Hematopoietic multipotent progenitor cell treated with erythropoietin and hydrocortisone succinate and interleukin-3 and kit ligand, for 17 days (in vitro differentiated cells): ENCODE measurements around the gene CDKN1A.
"Not testable (repeated sequence)": the region's sequence is repeated elsewhere in the genome, so short reads cannot be mapped to it uniquely, and the experiment has no call there.

Experiments used
- DNase-seq: peaks from one replicate; pipeline ENCODE4 v3.0.0-alpha.2; 2015; ENCODE audit warnings: low spot score

The CDKN1A gene

DNA sequence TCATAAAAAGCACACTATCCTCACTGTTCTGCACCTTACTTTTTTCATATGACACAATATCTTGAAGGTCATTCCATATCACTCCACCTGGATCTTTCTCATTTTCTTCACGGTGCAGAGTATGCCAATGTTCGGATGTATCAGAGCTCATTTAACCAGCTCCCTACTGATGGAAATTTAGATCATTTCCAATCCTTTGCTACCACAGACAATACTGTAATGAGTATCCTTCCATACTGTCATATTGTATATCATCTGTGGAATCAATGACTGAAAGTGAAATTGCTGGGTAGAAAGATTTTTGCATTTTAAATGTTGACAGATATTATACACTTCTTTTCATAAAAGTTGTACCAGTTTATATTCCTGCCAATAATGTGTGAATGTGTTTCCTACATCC lies 16.9 kb downstream of the CDKN1A start:
- DNase-seq = no peak

DNA sequence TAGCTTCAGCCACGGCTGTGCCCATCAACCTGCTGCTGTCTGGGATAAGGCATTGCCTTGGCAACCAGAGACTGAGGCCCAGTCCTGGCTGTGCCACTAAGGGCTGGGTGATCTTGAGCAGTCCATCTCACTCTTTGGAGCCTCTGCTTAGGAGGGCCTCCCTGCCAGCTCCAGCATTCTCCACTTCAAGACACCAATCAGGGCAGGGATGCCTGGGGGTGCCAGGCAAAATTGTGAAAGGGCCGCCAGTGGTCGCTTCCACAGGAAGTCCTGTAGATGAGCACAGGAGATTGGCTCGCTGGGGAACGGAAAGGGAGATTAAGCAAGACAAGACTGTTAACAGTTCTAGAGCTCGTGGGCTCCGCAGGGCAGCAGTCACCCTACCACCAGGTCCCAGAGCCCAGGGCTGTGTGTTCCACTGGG lies 19.0 kb downstream of the CDKN1A start, which contains the start of gene RAB44:
Gene RAB44, plus strand, starts transcription at position 346 of the 423 bp plus-strand sequence. CDS start 6,410 bp downstream, outside the sequence.
- DNase-seq = no peak

DNA sequence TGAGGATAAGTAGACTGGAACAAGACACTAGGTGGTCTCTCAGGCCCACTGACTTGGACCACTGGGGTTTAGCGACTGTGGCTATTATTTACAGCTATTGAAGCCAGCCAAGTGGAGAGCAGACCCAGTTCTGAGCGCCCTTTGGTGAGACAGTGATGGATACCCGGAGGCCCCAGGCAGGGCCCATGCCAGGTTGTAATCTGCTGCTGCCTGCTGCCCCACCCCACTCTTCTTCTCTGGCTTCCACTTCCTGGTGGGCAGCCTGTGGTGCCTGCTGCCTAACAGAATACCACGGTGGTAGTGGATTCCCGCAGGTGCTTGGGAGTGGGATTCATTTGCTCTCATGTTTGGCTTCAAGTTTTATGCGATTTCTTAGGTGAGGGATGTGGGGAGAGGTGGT lies 19.7 kb downstream of the CDKN1A start:
- no peak for DNase-seq

DNA sequence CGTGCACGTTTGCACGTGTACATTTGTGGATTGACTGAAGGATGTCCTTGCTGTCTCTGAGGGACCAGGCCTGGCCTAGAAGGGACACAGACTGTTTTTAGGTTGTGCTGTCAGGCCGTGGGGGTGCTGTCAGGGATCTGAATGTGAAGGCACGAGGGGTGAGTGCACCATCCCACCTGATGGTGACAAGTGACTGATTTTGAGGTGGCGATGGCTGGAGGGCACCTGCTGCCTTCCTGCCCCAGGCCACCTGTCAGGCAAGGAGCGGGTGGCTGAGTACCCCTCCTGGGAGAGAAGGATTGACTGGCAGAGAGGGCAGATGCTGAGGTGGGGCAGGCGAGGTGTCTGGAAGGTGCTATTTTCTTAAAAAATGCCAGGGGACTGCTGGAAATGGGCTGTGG lies 20.4 kb downstream of the CDKN1A start:
- DNase-seq = no peak

DNA sequence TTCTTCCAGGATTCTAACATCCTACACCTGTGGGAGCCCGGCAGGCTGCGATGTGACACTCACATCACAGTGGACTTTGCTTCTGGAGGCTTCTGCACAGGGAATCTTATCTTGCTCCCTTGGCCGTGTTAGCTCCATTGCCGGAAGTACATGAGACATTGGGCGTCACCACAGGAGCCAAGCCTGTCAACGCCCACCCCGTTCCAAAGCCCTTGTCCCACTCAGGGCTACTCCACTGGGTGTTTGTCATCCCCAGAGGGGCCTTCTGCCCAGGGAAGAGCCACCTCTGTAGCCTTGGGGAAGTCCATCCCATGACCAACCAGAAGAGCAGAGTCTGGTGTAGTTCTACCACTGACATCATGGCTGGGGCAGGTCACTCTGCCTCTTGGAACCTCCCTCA lies 20.8 kb downstream of the CDKN1A start:
- no peak for DNase-seq

DNA sequence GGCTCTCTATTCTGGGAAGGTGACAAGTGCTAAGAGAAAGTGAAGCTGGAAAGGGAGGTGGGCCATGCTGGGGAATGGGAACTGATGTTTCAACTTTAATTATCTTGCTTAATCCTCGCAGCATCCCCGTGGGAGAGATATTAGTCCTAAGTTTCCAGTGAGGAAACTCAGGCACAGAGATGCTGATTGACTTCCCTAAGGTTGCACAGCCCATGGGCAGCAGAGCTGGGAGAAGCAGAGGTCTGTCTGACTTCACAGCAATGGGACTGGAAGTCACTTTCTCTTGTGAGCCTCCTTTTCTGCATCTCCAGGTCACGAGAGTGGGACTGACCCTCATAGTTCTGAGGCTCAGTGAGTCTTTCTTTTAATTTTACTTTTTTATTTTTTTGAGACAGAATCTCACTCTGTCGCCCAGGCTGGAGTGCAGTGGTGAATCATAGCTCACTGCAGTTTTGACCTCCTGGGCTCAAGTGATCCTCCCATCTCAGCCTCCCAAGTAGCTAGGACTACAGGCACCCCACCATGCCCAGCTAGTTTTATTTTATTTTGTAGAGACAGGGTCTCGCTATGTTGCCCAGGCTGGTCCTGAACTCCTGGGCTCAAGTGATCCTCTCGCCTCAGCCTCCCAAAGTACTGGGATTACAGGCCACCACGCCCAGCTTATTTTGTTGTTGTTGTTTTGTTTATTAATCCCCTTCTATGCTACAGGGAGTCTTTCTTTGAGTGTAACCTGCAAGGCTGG lies 21.7 kb downstream of the CDKN1A start:
- no peak for DNase-seq

DNA sequence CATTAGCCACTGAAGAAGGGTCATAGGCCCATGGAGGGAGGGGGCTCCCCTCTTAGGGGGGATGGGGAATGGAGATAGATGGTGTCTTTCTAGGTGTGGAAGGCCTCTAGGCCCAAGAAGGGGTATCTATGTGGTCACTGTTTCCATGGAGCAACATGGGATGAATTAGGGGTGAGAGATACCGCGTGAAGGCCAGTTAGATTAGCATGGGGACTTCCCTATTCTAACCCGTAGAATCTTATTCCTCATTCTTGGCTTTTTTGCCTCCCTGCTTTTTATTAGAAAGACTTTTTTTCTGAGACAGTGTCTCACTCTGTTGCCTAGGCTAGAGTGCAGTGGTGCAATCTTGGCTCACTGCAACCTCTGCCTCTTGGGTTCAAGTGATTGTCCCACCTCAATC lies 22.3 kb downstream of the CDKN1A start:
- no peak for DNase-seq

DNA sequence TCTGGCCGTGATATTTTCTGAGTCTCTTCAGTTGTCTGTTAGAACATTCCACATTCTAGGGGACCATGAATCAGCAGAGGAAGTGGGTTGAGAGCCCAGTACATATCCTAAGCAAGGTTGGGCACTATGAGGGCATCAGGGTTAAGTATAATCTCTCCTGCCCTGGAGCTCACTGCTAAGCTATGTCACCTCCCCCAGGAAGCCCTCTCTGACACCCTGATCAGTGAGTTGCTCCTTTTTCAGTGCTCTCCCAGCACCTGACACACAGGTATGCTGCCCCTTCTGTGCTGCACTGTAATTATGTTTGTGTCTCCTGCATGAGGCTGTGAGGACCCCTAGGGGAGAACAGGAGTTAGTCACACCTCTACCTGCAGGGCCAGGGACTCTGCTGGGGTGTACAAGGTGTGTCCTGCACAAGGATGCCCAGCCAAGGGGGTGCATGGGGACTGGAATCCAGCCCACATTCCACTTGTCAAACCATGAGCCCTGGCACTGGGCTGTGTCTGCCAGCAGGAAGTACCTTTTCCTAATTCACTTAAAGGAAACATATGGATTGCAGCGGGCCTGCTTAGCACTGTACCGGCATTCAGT lies 23.0 kb downstream of the CDKN1A start:
- DNase-seq = no peak

DNA sequence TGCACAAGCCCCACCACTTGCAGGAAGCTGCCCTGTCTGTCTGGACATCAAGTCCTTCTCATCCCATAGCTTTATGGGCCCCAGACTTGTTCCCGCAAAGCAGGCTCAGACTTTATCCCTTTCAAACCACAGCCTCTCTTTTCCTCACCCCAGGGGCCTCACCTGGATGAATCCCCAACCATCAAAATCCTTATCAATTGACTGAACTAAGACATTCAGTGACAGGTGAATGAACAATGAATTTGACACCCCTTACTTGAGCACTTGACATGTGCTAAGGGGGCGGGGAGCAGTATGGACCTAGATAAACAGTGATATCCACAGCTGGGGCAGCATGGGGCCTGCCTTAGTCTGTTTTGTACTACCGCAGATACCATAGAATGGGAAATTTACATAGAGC lies 24.1 kb downstream of the CDKN1A start:
- DNase-seq = no peak

DNA sequence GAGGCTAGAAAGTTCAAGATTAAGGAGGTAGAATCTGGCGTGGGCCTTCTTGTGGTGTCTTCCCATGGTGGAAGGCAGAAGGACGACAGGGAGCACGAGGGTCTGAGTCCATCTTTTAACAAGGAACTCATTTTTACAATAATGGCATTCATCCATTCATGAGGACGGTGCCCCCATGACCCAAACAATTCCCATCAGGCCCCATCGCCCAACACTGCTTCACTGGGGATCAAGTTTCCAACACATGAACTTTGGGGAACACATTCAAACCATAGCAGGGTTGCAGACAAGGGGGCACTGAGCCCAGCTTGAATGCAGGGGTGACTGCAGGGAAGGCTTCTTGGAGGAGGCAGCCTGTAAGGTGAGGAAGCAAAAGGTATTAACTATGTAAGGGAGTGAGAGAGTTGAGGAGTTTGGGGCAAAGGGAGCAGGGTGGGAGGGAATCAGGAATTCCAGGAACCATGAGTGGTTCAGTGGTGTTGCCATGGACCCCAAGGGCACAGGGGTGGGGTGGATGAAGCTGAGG lies 24.6 kb downstream of the CDKN1A start:
- no peak for DNase-seq

DNA sequence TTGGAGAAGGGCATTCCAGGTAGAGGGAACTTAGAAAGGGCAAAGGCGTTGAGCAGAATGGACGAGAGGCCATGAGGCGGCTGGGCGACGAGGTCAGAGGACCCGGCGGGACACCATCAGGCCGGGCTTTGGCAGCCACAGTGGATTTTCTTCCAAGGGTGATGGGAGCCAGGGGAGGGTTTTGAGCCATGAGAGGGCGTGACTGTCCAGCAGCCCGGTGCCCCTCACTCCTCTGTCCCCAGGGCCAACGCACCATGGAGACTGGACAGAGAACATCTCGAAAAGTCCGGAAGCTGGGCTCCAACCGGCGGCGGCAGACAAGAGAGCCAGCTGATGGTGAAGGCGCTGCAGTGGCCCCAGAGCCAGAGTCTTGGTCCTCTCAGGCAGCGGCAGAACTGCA lies 25.5 kb downstream of the CDKN1A start:
- no peak for DNase-seq

DNA sequence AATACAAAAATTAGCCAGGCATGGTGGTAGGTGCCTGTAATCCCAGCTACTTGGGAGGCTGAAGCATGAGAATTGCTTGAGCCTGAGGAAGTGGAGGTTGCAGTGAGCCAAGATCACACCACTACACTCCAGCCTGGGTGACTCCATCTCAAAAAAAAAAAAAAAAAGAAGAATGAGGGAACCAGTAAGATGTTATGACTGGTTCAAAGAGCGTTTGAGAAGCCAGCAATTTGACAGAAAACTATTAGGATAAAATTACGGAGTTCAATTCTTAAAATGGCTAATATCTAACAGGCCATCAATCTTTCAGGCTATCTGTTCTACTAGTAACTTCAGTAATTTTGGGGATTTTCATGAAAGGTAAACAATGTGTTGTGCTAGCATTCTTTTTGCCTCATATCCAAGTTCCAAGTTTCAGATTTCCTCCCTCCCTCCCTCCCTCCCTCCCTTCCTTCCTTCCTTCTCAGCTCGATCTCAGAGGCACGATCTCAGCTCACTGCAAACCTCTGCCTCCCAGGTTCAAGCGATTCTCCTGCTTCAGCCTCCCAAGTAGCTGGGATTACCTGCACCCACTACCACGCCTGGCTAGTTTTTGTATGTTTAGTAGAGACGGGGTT lies 26.6 kb downstream of the CDKN1A start:
- DNase-seq = not testable (repeated sequence)

DNA sequence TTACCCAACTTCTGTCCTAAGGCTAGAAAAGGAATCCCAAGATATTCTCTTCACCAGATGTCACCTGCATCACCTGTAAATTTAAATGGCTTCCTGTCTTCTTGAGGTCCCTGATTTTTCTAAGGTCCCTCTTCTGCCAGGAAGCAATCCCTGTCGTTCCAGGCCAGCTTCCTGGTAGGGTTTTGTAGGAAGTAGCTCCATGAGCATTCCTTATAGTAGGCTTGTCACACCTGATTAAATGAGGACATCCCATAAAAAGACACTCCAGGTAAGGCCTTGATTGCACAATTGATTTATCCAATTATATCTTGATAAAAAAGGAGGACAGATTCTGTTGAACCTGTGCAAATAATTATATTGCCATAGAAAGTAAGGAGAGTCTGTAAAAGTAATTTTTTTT lies 27.8 kb downstream of the CDKN1A start:
- DNase-seq = no peak

DNA sequence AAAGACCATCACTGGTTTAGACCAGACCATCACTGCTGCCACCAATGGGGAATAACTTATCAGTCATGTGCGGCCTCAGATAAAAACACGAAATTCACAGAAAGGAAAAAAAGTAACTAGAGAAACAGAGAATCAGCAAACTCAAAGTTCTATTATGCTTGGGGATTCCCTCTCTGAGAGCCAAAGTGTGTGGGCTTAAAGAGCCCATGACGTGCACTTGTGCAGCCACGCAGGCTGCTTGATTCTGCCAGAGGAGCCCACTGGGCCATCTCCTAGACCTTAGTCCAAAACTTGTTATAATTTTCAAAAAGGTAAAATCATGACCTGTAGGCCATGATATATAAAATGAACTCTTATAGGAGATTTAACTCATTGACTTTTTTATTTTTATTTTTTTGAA lies 34.3 kb downstream of the CDKN1A start:
- no peak for DNase-seq

DNA sequence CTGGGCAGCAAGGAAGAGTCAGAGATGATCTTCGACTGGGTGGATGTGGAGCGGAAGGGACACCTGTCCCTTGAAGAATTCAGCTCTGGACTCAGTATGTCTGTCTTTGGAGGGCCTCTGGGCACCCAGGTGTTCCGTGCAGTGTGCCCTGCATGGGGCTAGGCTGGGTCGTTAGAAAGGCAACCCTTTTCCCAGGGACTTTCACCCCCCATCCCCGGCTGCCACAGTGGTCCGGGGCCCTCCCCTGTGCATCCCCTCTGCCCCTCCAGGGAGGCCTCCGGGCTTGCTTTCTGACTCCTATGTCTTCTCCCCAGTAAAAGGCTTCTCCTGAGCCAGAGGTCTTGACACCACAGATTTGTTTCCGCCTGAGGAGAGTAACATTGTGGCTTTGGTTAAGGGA lies 35.3 kb downstream of the CDKN1A start:
- DNase-seq = no peak

DNA sequence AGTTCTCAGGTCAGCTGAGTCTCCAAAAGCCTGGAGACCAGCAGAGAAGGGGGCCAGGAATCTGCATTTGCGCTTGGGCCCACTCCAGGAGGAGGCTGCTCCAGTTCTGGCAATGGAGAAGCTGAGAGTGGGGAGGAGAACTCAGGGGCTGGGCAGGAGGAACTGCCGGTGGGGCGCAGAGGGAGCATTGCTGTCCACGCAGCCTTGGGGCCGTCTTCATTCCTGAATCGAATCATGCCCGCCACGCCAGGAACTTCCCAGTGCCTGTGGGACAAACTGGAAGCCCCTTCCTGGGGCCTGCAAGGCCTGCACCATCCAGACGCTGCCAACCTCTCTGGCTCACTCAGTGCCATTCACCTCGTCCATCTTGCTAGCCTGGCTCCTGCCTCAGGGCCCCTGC lies 36.0 kb downstream of the CDKN1A start:
- DNase-seq = no peak

DNA sequence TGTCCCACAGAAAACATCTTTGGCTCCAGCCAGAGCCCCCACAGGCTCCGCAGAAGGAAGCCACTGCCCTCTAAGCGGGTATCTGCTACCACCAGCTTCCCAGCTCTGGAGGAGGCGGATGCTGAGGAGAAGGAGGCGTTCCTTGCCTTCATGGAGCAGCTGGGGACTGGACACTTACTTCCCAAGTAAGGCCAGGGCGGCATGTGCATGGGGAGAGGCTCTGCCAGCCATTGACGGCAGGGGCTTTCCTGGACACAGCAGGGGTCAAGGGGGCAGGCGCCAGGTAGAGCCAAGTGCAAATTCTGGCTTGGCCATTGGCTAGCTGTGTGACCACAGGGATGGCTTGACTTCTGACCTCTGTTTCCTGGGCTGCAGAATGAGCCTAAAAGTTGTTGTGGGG lies 37.0 kb downstream of the CDKN1A start:
- DNase-seq = no peak

DNA sequence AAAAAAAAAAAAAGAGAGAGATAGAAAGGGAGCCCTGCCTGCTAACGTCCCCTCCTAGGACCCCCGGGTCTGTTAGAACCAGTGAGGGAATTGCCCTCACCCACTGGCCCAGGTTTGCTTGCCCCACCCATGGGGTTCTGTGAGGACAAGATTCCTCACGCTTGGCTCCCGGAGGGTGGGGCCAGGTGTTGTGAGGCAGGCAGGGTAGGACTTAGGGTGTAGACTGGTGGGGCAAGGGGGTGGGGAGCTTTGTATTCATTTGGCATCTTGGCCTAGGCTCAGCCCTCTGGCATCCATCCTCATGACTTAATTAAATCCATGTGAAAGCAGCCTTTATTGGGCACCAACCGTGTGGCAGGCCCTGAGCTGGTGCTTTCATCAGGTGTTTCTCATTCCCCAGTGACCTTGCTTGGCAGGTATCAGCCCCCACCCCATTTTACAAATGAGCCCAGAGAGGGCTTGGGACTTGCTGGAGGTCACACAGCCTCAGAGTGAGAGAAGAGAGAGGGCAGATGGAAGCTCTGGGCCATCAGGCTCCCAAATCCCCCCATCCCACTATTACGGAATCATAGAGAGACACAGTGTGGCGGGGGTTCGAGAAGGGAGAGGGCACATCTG lies 38.1 kb downstream of the CDKN1A start:
- DNase-seq = no peak

DNA sequence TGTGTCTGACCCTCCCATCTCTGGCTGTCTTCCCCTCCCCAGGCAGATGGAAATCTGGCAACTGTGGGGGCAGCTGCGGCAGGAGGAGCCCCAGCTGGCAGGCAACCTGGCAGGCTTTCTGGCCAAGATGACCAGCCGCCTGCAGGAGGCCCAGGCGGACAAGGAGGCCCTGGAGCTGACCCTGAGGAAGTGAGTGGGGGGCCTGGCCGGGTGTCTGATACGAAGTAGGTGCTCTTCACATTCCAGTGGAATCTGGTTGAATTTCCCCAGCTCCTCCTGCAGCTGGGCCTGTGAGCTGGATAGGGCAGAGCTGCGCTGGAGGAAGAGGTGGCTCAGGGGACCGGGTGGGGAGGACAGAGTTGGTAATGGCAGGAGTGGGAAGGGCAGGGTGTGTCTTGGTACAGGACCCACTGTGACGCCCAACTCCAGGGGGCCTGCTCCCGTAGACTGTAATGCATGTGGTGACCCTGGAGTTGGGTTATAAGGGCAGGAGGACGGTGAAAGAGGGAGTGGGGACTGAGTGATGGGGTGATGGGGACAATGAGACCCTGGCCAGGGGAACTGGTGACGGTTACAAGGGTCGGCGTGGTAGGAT lies 38.8 kb downstream of the CDKN1A start:
- DNase-seq = no peak

DNA sequence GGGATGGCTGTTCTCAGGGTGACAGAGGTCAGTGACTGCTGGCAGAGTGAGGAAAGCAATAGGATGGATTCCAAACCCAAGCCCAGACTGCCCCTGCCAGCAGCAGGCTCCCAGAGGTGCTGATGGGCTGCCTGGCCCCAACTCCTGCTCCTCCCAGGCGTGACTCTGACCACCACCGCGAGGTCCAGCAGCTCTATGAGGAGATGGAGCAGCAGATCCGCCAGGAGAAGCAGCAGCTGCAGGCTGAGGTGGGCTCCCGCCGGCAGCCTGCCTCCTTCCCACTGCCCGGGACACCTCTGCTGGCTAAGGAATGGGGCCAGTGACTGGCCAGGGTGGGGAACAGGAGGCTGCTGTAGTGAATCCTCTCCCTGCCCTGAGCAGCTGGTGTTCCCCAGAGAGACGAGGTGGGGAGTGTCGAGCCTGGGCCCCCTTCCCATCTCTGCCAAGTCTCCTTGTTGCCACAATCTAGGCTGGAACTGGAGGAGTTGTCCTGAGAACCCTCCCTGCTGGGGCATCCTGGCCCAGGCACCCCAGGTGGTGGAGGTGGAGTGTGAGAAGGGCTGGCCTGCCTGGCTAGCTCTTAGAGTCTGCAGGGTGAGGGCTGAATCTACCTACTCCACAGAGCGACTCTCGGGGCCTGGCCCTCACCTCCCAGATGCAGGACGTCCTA lies 39.5 kb downstream of the CDKN1A start:
- DNase-seq = no peak

DNA sequence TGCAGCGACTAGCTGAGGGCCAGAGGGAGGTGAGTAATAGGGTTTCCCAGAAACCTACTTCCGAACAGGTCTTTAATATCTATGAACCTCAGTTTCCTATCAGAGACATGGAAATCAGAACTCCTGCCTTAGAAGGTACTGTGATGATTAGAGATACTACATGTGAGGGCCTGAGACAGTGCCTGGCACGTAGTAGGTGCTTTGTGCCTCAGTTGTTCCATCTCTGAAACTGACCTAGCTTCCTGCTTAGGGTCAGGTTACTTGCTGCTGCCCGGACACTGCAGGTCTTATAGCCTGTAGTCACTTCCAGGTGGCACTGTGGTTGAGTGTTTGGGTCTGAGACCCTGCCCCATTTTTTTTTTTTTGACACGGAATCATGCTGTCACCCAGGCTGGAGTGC lies 40.0 kb downstream of the CDKN1A start:
- no peak for DNase-seq

DNA sequence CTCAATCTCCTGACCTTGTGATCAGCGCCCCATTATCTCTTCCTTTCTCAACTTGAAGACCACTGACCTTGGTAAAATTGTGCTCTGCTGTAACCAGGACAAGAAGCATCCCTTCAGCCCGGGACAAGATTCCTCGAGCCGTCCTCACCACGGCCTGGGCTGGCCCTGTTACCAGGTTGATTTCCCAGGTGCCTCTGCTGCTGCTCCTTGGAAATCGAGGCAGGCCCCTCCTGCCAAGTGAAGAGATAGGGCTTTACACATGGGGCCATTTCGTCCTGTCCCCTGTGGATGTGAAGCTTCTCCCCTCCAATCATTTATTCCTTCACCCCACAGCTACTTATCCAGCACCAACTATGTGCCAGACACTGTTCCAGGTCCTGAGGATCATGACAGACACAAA lies 40.6 kb downstream of the CDKN1A start:
- no peak for DNase-seq
